Cerebellar cortex (tissue), 1 donor: ENCODE data around the gene SH3BP2.

Source experiments
- DNase-seq: peaks from one replicate; pipeline ENCODE4 v3.0.0-alpha.2; 2015; ENCODE audit warnings: low spot score

Gene SH3BP2

GRCh38 chr4:2803624-2804448, 11.0 kb downstream of the SH3BP2 start:
- no peak for DNase-seq

GRCh38 chr4:2804449-2804972, 11.6 kb downstream of the SH3BP2 start:
- no peak for DNase-seq

- no peak for DNase-seq
Measured at GRCh38 chr4:2804973-2805501, 12.2 kb downstream of the SH3BP2 start.

DNA sequence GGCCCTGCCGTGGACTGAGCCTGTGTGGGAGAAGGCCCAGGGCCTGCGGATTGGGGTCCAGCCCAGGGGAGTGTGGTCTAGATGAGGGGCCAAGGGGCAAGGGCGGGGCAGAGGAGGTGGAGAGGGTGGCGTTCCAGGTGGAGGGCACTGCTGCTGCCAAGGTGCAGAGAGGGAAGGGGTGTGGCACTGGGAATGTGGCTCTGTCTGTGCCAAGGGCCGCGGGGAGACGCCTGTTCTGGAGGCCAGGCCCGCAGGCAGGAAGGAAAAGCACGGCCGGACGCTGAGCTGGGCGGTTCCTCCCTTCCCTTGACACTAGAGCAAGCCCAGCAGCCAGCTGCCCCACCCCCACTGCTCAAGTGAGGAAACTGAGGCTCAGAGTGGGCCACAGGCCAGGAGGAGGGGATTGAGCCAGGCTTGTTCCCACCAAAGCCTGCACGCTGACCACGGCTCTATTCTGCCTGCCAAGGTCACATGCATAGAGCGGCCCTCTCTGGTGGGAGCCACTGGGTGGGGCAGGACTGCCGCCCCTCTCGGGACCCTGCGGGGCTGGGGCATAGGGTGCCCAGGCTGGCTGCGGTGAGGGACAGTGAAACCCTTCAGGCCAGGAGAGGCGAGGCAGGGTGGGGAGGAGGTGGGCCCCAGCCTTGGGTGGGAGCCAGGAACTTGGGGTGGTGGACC, 13.0 kb downstream of the SH3BP2 start:
- no peak for DNase-seq

- DNase-seq, result peak; percentile 39
Measured at GRCh38 chr4:2806390-2807355, 13.8 kb downstream of the SH3BP2 start.

DNA sequence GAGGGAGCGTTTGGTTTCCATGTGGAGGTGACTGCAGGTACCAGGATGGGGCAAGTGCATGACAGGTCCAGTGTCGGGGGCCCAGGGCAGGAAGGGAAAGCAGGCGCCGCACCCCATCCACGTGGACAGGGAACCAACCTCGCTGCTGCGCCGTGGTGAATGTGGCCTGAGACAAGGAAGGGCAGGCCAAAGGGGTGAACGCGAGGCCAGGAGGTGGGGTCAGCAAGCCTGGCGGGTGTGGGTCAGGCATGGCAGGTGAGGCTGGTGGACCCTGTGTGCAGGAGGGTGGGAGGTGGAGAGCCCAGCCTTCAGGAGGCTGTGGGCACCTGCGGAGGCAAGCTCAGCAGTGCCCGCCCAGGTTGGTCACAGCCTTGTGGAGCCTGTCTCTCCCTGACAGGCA, 14.7 kb downstream of the SH3BP2 start:
- DNase-seq, result no peak

DNA sequence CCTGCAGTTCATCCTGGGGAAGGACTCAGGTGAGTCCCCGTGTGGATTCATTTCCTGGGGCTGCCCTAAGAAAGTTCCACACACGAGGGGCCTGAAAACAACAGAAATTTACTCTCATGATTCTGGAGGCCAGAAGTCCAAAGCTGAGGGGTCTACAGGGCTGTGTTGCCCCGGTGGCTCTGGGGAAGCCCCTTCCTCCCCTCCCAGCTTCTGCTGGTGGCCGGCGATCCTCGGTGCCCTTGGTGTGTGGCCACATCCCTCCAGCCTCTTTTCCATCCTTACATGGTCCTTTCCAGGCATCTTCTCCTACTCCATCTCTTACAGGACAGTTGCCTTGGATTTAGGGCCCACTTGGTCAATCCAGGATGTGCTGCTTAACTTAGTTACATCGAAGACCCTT, 15.1 kb downstream of the SH3BP2 start:
- DNase-seq, result no peak

DNA sequence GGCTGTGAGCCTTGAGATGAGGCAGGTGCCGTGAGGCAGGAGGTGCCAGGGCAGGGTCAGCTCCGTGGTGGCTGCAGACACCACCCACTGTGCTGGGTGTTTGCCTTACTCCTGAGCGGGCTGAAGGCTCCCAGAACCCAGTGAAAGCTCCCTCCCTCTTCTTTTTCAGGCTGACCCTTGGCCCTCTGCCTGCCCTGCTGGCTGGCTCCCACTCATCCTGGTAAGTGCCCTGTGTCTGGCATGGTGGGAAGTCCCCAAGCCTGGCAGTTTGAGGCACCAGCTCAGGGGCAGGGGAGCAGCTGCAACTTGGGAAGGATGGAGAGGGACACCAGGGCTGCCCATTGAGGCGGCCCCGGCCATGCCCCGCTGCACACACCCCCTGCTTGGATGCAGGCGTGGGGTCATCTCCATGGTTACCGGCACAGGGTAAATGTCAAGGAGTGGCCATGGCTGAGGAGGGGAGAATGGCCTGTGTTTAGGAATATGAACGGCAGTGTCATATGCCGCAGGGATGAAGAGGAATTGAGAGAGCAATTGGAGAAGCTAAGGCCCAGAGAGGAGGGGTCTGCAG, 16.8 kb downstream of the SH3BP2 start:
- no peak for DNase-seq

DNA sequence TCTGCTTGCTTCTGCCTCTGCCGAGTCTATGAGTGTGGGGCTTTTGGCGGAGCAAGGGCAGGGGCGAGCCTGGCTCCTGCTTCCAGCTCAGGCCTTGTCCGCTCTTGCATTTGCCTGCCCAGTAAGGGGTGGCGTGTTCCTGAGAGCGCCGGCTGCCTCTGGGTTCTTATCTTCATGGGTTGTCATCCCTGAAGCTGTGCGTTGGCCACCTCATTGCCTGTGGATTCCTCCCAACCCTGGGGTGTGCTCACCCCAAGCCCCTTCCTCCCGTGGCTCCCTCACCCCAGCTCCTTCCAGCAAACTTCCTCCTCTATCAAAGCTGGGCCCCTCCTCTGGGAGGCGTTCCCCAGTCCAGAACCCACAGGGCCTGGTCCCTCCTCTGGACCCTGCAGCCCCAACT, 17.5 kb downstream of the SH3BP2 start:
- DNase-seq, result no peak

- DNase-seq, result no peak
Measured at GRCh38 chr4:2811830-2812611, 19.1 kb downstream of the SH3BP2 start.

GRCh38 chr4:2812612-2813354, 19.9 kb downstream of the SH3BP2 start:
- DNase-seq, result no peak

GRCh38 chr4:2813446-2814405, 20.8 kb downstream of the SH3BP2 start:
- DNase-seq, result no peak

DNA sequence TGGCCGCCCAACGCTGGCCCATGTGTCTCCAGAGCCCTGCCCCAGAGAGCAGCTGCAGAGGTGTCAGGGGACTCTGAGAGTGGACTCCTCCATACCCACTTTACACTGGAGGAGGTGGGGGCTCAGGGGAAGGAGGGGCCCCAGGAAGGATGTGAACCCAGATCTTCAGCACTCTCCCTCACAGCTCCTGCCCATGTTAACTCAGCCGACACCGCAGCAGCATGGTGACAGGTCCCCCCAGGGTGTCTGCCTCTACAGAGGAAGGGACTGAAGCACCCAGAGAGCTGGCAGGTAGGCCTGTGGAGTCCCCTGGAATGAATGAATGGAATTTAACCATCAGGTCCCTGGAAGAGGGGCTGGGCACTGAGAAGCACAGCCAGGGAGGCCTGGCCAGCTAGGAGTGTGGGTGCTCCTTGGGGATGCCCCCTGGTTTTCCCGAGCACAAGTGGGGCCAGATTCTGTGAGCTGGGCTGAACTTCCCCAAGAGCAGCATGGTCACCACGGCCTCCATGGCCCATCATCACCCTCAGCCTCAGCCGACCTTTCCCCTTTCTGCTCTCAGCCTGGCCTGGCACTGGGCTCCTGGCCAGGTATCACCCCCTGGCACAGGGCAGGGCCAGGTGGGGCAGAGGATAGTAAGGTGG, 21.9 kb downstream of the SH3BP2 start:
- DNase-seq, result no peak

- no peak for DNase-seq
Measured at GRCh38 chr4:2816401-2816954, 23.6 kb downstream of the SH3BP2 start.

DNA sequence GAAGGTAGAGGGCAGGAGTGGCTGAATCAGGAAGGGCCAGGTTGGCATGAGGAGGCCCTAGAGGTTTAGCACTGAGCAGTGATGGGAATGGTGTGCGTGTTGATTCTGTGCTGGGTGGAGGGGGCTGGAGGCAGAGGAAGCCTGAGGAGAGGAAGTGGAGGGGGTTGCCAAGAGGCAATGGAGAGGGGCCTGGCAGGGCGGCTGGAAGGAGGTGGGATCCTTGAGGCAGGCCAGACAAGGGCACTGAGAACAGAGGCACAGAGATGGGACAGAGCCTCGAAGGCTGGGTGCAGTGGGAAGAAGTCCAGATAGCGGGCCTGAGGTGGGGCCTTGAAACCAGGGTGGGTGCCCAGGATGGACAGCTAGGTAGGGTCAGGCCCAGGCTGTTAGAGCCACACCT, 24.3 kb downstream of the SH3BP2 start:
- no peak for DNase-seq

- DNase-seq, result no peak
Measured at GRCh38 chr4:2817701-2818350, 24.9 kb downstream of the SH3BP2 start.

DNA sequence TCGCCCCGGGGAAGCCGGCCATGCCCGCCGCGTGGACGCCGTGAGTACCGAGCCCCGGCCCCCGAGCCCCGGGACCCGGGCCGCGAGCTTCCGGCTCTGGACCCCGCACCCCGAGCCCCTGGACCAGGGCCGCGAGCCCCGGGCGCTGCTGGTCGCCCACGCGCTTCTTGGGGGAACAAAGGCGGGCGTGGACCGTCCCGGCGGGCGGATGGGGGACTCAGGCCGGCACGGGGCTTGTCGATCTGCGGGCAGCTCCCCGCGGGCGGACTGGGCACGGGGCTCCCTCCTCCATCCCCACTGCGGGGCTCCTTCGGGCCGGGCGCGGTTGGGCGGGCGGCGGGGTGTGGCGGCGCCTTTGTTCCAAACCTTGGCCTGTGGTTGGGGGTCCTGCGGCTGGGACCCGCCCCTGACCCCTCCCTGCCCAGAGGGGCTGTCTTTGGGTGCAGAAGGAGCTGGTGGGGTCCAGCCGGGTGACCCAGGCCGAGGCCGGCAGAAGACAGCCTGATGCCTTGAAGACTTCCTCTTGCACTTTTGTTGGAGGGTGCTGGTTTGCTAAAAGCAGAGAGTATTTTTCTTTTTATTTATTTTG, 25.6 kb downstream of the SH3BP2 start:
- no peak for DNase-seq
